Testis (tissue), 3 donors: ENCODE results near the gene CIDEB. TPM values are rescaled to one million over a fixed set of nuclear protein-coding genes. Genes with fewer than 3 reads are reported as not detected.

Source experiments
- DNase-seq: peaks from one replicate; pipeline ENCODE4 v3.0.0-alpha.2; 2019
- H3K27ac ChIP-seq, 2 donors: fragments of 200-600 bp; sonication (generic); one replicate each; pipeline ENCODE4 v1.5.1; 2019
- H3K27me3 ChIP-seq: fragments of 200-600 bp; sonication (generic); one replicate; pipeline ENCODE4 v1.5.1; 2019
- H3K36me3 ChIP-seq: fragments of 200-600 bp; sonication (generic); one replicate; pipeline ENCODE4 v1.5.1; 2017; ENCODE audit warnings: low read depth; ENCODE audit errors: missing control alignments
- H3K4me1 ChIP-seq: fragments of 200-600 bp; sonication (generic); one replicate; pipeline ENCODE4 v1.5.1; 2019
- H3K4me3 ChIP-seq, 2 donors: fragments of 200-600 bp; sonication (generic); one replicate each; pipeline ENCODE4 v1.5.1; 2017 to 2019
- H3K9me3 ChIP-seq: fragments of 200-600 bp; sonication (generic); one replicate; pipeline ENCODE4 v1.5.1; 2017
- CTCF ChIP-seq, 3 experiments: fragments of 450-650 bp in 2 of 3; fragments of 200-600 bp in 1 of 3; sonication (generic) in 1 of 3; IDR thresholded peaks; one replicate each; pipeline ENCODE4 v1.5.1; 2016 to 2019; ENCODE audit warnings: antibody characterized with exemption in 3 of 3, mild to moderate bottlenecking in 2 of 3, moderate library complexity in 1 of 3
- POLR2A ChIP-seq: fragments of 450-650 bp; IDR thresholded peaks from one replicate; pipeline ENCODE4 v1.6.1; 2017; ENCODE audit warnings: antibody characterized with exemption, mild to moderate bottlenecking, moderate library complexity
- WGBS, 2 donors: methylation state at CpG; one replicate each; pipeline ENCODE4 v1.1.5; 2018; 5-methylcytosine and 5-hydroxymethylcytosine counted together
- intact Hi-C: fragments of 100-400 bp; cut with DNase I; formaldehyde crosslinking; loops from one replicate; pipeline ENCODE4 v1.15.1; 2023; ENCODE audit warnings: low total_unique reads
- polyA plus RNA-seq: library from polyadenylated mRNA; stranded (reverse); fragments of 350-450 nt; fragmentation: Illumina TruSeq; extraction: RNeasy Lipid Tissue Mini Kit (QIAGEN cat#74804); gene quantifications from one replicate; pipeline ENCODE4 v1.2.3, GENCODE V29; 2014; ENCODE audit warnings: low read depth, low replicate concordance; ENCODE audit not compliant: insufficient read depth
- total RNA-seq, 2 donors: library from RNA; depleted of rRNA; stranded (reverse); fragments of >200 nt; gene quantifications; one replicate each; pipeline ENCODE4 v1.2.3, GENCODE V29; 2016

Gene CIDEB
- total and polyA plus RNA-seq, 3 donors from 2014 or later, result 3.8 to 7.0 (median 6.6) TPM

- no peaks in the 10 kb centered on the region for H3K27me3 ChIP-seq
- DNase-seq, result no peak
- H3K27ac ChIP-seq, result no peak overlapping the region
- 75 to 80% methylated on average over 1 to 2 of the region's 2 CpGs for WGBS, 2 donors
- H3K4me1 ChIP-seq, result peaks cover 2% of the 10 kb centered on the region
- intact Hi-C loops, result no loop called here
- TF ChIP-seq CTCF (IDR thresholded peaks at IDR 0.05), result no peak
- TF ChIP-seq POLR2A, result no peak
- no peaks in the 10 kb centered on the region for H3K36me3 ChIP-seq
- no peak overlapping the region for H3K4me3 ChIP-seq
- H3K9me3 ChIP-seq, result no peaks in the 10 kb centered on the region
Measured at GRCh38 chr14:24327303-24327702, 19.5 kb upstream of the CIDEB start.

DNA sequence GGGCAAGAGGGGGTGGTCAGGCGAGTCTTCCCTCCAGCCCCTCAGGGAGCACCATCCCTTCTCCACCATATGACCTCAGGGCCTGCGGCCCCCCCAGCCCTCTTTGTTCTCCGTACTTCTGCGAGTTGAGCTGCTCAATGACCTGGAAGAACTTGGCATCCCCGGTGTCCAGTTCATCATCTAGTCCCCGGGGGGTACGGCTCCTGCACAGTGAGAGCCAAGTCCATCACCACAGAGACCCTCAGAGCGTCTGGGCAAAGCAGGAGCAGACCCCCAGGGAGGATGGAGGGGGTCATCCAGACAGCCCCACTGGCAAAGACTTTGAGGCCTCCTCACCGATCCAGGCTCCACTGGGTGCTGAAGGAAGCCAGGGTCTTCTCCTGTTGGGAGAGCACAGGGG is 18.2 kb upstream of the CIDEB start:
- no peak for TF ChIP-seq POLR2A
- no peak for TF ChIP-seq CTCF (IDR thresholded peaks at IDR 0.05)
- 86 to 92% methylated on average over 9 of the region's 9 CpGs for WGBS, 2 donors
- intact Hi-C loops, result no loop called here
- no peak for DNase-seq
- H3K9me3 ChIP-seq, result no peaks in the 10 kb centered on the region
- H3K27me3 ChIP-seq, result no peaks in the 10 kb centered on the region
- H3K27ac ChIP-seq, result no peak overlapping the region
- H3K4me3 ChIP-seq, result no peak overlapping the region
- no peaks in the 10 kb centered on the region for H3K4me1 ChIP-seq
- H3K36me3 ChIP-seq, result no peaks in the 10 kb centered on the region

DNA sequence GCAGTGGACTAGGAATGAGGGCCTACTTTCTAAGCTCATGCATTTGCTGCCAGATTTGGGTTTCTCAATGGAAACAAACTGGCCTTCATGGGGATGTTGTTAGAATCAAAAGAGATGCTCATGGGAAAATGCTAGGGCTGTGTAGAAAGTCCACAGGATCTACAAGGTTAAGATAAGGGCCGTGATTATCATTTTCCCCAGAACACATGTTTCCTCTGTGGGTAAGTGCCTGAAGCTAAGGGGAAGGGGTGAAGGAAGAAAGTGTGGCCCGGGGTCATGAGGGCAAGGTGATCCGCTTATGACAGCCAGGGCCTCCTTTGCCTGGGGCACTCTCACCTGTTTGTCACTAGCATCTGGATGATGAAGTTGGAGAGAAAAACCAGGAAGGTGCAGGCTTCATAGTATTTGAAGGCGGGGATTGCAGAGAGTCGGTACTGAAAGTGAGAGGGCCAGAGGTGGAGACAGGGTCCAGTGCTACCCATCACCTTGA is 17.3 kb upstream of the CIDEB start:
- no peak overlapping the region for H3K27ac ChIP-seq
- H3K4me1 ChIP-seq, result no peaks in the 10 kb centered on the region
- no peaks in the 10 kb centered on the region for H3K36me3 ChIP-seq
- intact Hi-C loops, result no loop called here
- TF ChIP-seq CTCF (IDR thresholded peaks at IDR 0.05), result no peak
- TF ChIP-seq POLR2A, result no peak
- no peaks in the 10 kb centered on the region for H3K27me3 ChIP-seq
- WGBS, 2 donors, result 87 to 95% methylated on average over 5 of the region's 5 CpGs
- no peaks in the 10 kb centered on the region for H3K9me3 ChIP-seq
- no peak for DNase-seq
- no peak overlapping the region for H3K4me3 ChIP-seq

DNA sequence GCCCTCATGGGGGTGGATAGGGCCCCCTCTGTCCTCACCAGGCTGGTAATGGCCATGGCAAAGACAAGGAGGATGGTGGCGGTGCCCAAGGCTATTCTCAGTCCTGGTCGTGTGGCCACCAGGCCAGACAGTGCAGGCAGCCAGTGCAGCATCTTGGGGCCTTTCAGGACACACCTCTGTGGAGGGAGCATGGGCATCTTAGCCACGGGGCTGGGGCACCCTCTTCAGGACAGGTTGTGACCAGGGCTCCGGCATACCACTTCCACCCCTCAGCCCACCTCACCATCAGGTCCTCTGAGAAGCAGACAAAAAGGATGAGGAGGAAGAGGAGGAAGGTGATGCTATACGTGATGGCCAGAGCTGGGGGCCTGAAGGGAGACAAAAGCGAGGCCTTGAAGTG is 16.2 kb upstream of the CIDEB start:
- H3K4me3 ChIP-seq, result no peak overlapping the region
- no peaks in the 10 kb centered on the region for H3K4me1 ChIP-seq
- intact Hi-C loops, result no loop called here
- WGBS, 2 donors, result 78 to 88% methylated on average over 4 to 6 of the region's 6 CpGs
- H3K9me3 ChIP-seq, result no peaks in the 10 kb centered on the region
- H3K27me3 ChIP-seq, result no peaks in the 10 kb centered on the region
- TF ChIP-seq CTCF (IDR thresholded peaks at IDR 0.05), result no peak
- no peak for TF ChIP-seq POLR2A
- no peaks in the 10 kb centered on the region for H3K36me3 ChIP-seq
- DNase-seq, result no peak
- no peak overlapping the region for H3K27ac ChIP-seq

DNA sequence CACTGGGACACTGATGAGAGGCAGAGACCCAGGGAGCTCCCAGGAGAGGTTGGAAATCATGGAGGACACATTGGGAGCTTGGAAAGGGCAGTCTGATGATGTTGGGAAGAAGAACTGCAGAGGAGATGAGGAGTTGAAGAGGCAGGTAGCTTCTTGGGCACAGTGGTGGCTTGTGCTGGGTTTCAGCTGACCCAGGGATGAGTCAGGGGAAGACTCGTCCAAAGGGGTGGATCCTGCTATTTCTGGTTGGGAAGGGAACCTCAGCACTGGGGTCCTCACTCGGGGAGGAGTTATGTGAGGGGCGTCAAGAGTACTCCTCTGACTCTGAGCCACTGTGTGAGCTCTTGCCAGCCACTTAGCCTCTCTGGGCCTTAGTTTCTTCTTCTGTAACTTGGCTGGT is 15.6 kb upstream of the CIDEB start:
- Histone ChIP-seq H3K27me3 (no peaks in the 10 kb centered on the region), H3K36me3 (no peaks in the 10 kb centered on the region), H3K27ac (no peak overlapping the region), H3K4me1 (no peaks in the 10 kb centered on the region), H3K4me3 (no peak overlapping the region), H3K9me3 (no peaks in the 10 kb centered on the region)
- TF ChIP-seq POLR2A (no peak), CTCF (IDR thresholded peaks at IDR 0.05) (no peak)
- intact Hi-C loops, result no loop called here
- DNase-seq, result no peak
- 74 to 79% methylated on average over 3 of the region's 3 CpGs for WGBS, 2 donors
